Astrocyte of the cerebellum (primary cell): ENCODE data around the gene C1QTNF6.

Source experiments
- DNase-seq: peaks from one replicate; pipeline ENCODE4 v3.0.0-alpha.2; 2011; ENCODE audit warnings: low read depth
- H3K4me3 ChIP-seq: 2 replicates; pipeline ENCODE4 v1.5.1; 2011; ENCODE audit warnings: mild to moderate bottlenecking, low read depth, low read length, moderate library complexity
- in situ Hi-C: cut with HindIII; loops from 2 replicates; pipeline ENCODE4 v1.10.0; 2017; ENCODE audit warnings: low sequenced_read_pairs
- TF ChIP-seq, protein P1 (sequence below): IDR thresholded peaks from 2 replicates; pipeline ENCODE4 v1.5.1; 2012; ENCODE audit warnings: low read length, low read depth, moderate library complexity, mild to moderate bottlenecking; ENCODE audit errors: missing control alignments

Gene C1QTNF6

DNA sequence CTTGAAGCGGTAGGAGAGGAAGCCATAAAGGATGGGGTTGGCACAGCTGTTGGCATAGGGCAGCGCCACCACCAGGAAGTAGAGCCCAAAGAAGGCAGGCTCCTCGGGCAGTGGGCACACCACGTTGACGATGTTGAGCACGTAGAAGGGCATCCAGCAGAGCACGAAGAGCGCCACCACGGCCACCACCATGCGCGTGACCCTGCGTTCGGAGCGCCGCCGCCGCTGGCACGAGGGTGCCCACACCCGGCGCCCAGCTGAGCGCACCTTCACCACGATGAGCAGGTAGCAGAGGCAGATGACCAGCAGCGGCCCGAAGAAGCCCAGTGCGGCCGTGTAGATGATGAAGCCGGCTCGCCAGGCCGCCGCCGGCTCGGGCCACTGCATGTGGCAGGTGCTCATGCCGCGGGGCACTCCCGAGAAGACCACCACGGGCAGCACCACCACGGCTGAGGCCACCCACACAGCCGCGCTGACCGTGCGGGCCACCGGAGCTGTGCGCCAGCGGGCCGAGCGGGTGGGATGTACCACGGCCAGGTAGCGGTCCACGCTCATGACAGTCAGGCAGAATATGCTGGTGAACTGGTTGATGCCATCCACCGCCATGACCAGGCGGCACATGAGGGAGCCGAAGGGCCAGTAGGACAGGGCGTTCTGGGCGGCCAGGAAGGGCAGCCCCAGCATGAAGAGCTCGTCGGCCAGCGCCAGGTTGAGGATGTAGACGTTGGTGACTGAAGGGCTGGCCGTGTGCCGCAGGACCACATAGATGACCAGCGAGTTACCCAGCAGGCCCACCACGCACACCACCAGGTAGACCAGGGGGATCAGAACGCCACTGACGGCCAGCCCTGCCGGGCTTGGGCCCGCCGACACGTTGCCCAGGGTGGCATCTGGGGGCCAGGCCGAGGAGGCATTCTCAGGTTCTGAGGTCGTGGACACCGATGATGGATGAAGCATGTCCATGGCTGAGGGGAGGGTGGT is 19.1 kb upstream of the C1QTNF6 start:
- in situ Hi-C loops = no loop called here
- no peak for DNase-seq
- TF ChIP-seq, protein P1, sequence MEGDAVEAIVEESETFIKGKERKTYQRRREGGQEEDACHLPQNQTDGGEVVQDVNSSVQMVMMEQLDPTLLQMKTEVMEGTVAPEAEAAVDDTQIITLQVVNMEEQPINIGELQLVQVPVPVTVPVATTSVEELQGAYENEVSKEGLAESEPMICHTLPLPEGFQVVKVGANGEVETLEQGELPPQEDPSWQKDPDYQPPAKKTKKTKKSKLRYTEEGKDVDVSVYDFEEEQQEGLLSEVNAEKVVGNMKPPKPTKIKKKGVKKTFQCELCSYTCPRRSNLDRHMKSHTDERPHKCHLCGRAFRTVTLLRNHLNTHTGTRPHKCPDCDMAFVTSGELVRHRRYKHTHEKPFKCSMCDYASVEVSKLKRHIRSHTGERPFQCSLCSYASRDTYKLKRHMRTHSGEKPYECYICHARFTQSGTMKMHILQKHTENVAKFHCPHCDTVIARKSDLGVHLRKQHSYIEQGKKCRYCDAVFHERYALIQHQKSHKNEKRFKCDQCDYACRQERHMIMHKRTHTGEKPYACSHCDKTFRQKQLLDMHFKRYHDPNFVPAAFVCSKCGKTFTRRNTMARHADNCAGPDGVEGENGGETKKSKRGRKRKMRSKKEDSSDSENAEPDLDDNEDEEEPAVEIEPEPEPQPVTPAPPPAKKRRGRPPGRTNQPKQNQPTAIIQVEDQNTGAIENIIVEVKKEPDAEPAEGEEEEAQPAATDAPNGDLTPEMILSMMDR = no peak
- no peak overlapping the region for H3K4me3 ChIP-seq

DNA sequence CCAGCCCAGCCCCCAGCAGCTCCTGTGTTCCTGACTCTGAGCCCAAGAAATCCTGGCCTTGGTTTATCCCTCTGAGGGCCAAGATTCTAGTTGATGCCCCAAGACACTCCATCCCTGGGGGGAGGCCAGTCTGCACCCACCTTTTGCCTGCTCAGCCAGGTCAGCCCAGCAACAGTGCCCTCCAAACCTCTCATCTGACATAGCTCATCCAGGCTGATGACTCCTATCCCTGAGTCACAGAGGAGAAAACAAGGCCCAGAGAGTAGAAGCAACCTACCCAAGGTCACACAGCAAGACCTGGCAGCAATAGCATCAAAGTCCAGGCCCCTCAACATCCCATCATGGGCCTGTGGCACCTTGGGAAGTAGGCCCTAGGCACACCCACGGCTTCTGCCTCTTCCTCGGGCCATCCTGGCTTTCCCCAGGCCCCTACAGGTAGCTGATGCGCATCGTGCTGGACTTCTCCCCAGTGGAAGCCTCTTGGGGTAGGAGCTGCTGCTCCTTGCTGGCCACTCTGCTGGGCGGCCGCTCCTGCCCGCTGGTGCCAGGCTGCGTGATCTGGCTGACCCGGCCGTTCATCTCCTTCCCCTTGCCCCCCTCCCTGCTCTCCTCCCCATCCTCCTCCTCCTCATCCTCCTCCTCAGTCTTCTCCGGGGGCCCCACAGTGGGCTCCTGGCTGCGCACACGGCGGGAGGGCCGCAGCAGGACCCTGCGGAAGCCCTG is 18.2 kb upstream of the C1QTNF6 start:
- in situ Hi-C loops = no loop called here
- no peak for DNase-seq
- H3K4me3 ChIP-seq = no peak overlapping the region
- TF ChIP-seq, protein P1 = no peak

DNA sequence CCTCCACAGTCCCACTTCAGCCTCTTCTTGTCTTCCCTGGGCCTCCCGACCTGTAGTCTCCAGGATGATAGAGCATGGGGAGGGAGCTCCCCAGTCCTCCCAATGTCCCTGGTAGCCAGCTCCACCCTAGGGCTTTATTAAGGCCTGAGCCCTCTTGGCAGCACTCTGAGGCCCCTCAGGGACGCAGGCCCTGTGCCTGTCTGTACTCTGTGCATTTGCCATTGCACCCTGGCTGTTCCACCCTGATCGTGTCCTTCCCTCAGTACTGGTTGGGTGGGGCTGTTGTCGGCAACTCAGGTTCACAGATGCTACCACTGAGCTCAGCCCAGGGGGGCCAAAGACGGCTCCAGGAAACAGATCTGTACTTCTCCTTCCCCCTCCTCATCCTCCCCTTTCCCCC is 17.0 kb upstream of the C1QTNF6 start:
- in situ Hi-C loops = no loop called here
- no peak for DNase-seq
- TF ChIP-seq, protein P1 = no peak
- no peak overlapping the region for H3K4me3 ChIP-seq

DNA sequence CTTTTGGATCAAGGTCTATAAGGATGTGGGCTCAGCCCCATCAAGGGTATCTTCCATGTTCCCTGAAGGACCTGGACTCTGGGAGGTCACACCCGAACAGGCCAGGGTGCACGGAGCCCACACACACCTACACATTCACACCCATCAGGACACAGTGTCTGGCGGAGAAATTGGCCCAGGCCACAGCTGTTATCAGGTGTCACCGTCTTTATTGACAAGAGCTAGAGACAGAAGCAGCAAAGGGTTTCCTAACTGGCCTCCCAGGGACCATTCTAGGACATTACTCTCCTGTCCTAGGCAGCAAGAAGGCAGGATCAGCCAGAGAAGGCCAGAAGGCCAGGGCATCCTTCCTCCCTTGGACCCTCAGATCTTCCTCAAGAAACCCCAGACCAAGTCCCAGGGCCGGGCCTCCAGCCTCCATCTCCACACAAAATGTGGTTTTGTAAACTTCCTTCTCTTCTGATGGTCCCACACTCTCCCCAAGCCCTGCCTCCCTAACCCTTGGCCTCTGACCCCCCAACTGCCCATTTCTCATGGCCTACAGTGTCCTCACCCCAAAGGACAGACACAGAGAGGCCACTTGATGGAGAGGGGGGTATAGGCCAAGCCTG is 16.1 kb upstream of the C1QTNF6 start:
- H3K4me3 ChIP-seq = no peak overlapping the region
- no peak for DNase-seq
- TF ChIP-seq, protein P1 = no peak
- in situ Hi-C loops = no loop called here

DNA sequence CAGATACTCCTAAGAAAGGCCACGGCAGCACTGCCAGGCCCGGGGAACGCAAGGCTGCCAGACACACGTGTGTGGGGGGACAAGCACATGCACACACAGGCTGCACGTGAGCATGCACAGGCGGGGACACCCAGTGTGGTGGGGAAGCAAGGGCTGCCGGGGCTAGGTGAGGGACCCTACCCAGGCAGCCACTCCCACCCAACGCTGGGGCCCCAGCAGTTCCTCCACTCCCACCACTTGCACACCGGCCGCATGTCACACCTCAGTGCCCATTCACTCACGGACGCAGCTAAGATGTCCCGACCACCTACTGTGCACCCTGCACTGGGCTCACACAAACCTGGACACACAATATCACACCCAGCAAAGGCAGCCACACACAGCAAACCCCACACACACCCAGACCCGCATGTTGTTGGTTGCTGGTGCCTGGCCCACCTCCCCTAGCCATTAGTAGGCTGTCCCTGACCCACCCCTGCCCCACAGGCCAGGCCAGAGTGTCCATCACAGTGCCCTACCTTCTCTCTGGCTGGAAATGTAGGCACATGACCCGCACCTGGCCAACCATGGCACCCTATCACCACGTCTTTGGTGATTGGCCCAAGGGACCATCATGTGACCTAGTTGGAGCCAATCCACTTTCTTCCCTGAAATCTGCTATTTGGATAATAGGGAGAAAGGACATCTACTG is 15.5 kb upstream of the C1QTNF6 start:
- in situ Hi-C loops = no loop called here
- TF ChIP-seq, protein P1 = no peak
- DNase-seq = no peak
- H3K4me3 ChIP-seq = no peak overlapping the region

DNA sequence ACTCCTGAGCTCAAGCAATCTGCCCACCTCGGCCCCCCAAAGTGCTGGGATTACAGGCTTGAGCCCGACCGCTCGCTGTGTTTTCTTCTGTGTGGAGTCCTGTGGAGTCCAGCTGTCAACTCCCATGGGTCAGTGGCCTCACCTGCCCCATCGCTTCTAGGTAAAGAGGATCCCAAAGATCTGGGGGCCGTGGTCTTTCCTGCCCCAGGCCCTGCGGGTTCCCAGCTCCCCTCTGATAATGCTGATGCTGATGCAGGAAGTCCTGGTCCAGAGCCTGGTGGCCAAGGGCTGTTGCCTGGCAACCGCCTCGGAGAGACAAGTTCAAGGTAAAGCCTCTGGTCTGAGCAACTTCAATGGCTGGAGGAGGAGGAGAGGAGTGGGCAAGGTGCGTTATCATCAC is 14.7 kb upstream of the C1QTNF6 start:
- in situ Hi-C loops = no loop called here
- DNase-seq = no peak
- TF ChIP-seq, protein P1 = no peak
- H3K4me3 ChIP-seq = no peak overlapping the region
